Colonic mucosa (tissue), 4 donors: Measurements from ENCODE around the gene TNK1. TPM values are rescaled to one million over a fixed set of nuclear protein-coding genes. Genes with fewer than 3 reads are reported as not detected.

Experiments used
- DNase-seq: peaks from one replicate; pipeline ENCODE4 v3.0.0-alpha.2; 2020
- H3K27ac ChIP-seq: fragments of 200-600 bp; one replicate; pipeline ENCODE4 v1.8.0; 2021
- H3K27me3 ChIP-seq: fragments of 200-600 bp; one replicate; pipeline ENCODE4 v1.8.0; 2021
- H3K36me3 ChIP-seq: fragments of 200-600 bp; one replicate; pipeline ENCODE4 v1.8.0; 2021
- H3K4me1 ChIP-seq: fragments of 200-600 bp; one replicate; pipeline ENCODE4 v1.8.0; 2021; ENCODE audit warnings: mild to moderate bottlenecking
- H3K4me3 ChIP-seq: fragments of 200-600 bp; one replicate; pipeline ENCODE4 v1.8.0; 2021
- H3K9ac ChIP-seq, 2 donors: one replicate each; pipeline ENCODE4 v1.7.0; 2013; ENCODE audit warnings: control low read depth in 2 of 2, low read depth in 2 of 2, low read length in 2 of 2
- H3K9me3 ChIP-seq: fragments of 200-600 bp; one replicate; pipeline ENCODE4 v1.8.0; 2021
- intact Hi-C: fragments of 100-400 bp; cut with DNase I; formaldehyde crosslinking; loops from one replicate; pipeline ENCODE4 v1.14.1; 2022
- total RNA-seq, 2 donors: library from RNA; stranded (reverse); fragmentation: NEBNext Ultra II Directional in 1 of 2; extraction: Animal tissue kit (Norgen Biotek cat#: 25700) in 1 of 2; gene quantifications; one replicate each; pipeline ENCODE4 v1.2.1, GENCODE V29; 2021
- TF ChIP-seq, protein P1 (sequence below): fragments of 200-600 bp; IDR thresholded peaks from one replicate; pipeline ENCODE4 v1.8.0; 2022; ENCODE audit warnings: antibody characterized with exemption, mild to moderate bottlenecking
- donor health status: healthy.
- donor health status: DM: no; HTN: no; CAD: no.
- donor health status: DM: no; HTN: no; CAD: no.

The TNK1 gene
- total RNA-seq, 2 donors from 2014 or later = 18.0 to 22.6 TPM

DNA sequence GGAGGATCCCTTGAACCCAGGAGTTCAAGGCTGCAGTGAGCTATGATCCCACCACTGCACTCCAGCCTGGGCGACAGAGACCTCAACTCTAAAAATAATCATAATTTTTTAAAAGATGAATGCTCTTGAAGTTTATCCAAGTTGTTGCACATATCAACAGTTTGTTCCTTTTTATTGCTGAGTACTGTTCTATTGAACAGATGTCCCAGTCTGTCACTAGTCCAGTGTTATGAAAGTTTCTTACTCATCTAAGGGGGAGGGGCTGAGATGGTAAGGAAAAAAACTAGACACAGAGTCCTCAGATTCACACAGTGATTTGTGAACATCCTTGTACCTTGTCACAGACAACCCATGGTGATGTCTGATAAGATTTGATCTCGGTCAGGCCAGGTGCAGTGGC, 40.7 kb upstream of the TNK1 start:
- no peak overlapping the region for H3K4me3 ChIP-seq
- no peaks in the 10 kb centered on the region for H3K4me1 ChIP-seq
- H3K27me3 ChIP-seq = no peaks in the 10 kb centered on the region
- no peaks in the 10 kb centered on the region for H3K9me3 ChIP-seq
- no peaks in the 10 kb centered on the region for H3K36me3 ChIP-seq
- intact Hi-C loops = no loop called here
- TF ChIP-seq, protein P1, sequence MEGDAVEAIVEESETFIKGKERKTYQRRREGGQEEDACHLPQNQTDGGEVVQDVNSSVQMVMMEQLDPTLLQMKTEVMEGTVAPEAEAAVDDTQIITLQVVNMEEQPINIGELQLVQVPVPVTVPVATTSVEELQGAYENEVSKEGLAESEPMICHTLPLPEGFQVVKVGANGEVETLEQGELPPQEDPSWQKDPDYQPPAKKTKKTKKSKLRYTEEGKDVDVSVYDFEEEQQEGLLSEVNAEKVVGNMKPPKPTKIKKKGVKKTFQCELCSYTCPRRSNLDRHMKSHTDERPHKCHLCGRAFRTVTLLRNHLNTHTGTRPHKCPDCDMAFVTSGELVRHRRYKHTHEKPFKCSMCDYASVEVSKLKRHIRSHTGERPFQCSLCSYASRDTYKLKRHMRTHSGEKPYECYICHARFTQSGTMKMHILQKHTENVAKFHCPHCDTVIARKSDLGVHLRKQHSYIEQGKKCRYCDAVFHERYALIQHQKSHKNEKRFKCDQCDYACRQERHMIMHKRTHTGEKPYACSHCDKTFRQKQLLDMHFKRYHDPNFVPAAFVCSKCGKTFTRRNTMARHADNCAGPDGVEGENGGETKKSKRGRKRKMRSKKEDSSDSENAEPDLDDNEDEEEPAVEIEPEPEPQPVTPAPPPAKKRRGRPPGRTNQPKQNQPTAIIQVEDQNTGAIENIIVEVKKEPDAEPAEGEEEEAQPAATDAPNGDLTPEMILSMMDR = no peak
- DNase-seq = no peak
- no peak overlapping the region for H3K9ac ChIP-seq
- H3K27ac ChIP-seq = no peak overlapping the region

DNA sequence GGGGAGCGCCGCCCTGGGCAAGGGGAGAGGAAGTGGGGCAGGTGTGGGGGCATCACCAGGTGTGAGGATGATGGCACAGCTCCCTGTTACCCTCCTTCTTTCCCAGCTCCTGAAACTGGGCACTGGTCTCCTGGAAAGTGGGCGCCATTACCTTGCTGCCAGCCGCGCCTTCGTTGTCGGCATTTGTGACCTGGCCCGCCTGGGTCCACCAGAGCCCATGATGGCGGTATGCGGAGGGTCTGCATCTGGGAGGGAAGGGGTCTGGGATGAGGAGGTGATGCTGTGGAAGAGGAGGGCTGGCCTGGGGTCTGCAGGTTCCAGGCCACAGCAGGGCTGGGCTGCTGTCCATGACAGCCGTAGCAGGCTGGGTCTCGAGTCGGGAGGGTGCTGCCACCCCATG, 39.0 kb upstream of the TNK1 start:
- intact Hi-C loops = no loop called here
- H3K27ac ChIP-seq = no peak overlapping the region
- no peak overlapping the region for H3K4me3 ChIP-seq
- H3K36me3 ChIP-seq = no peaks in the 10 kb centered on the region
- DNase-seq = no peak
- H3K9ac ChIP-seq = no peak overlapping the region
- H3K27me3 ChIP-seq = no peaks in the 10 kb centered on the region
- H3K4me1 ChIP-seq = no peaks in the 10 kb centered on the region
- TF ChIP-seq, protein P1 = no peak
- H3K9me3 ChIP-seq = no peaks in the 10 kb centered on the region

DNA sequence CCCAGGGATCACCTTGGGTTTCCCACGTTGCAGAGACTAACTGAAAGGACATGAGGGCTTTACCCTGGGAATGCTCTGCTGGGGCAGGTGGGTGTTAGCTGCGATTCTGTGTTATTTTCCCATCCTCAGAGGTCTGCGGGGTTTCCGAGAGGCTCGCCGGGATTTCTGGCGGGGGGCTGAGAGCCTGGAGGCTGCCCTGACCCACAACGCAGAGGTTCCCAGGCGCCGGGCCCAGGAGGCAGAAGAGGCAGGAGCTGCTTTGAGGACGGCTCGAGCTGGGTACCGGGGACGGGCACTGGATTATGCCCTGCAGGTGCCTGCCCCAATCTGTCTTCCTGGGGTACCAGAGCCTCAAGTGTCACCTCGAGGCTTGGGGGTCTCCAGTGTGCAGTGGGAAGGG, 37.6 kb upstream of the TNK1 start:
- Histone ChIP-seq H3K9ac (no peak overlapping the region), H3K27ac (no peak overlapping the region), H3K4me3 (no peak overlapping the region), H3K36me3 (no peaks in the 10 kb centered on the region), H3K9me3 (no peaks in the 10 kb centered on the region), H3K4me1 (no peaks in the 10 kb centered on the region), H3K27me3 (no peaks in the 10 kb centered on the region)
- no peak for DNase-seq
- intact Hi-C loops = no loop called here
- TF ChIP-seq, protein P1 = no peak

DNA sequence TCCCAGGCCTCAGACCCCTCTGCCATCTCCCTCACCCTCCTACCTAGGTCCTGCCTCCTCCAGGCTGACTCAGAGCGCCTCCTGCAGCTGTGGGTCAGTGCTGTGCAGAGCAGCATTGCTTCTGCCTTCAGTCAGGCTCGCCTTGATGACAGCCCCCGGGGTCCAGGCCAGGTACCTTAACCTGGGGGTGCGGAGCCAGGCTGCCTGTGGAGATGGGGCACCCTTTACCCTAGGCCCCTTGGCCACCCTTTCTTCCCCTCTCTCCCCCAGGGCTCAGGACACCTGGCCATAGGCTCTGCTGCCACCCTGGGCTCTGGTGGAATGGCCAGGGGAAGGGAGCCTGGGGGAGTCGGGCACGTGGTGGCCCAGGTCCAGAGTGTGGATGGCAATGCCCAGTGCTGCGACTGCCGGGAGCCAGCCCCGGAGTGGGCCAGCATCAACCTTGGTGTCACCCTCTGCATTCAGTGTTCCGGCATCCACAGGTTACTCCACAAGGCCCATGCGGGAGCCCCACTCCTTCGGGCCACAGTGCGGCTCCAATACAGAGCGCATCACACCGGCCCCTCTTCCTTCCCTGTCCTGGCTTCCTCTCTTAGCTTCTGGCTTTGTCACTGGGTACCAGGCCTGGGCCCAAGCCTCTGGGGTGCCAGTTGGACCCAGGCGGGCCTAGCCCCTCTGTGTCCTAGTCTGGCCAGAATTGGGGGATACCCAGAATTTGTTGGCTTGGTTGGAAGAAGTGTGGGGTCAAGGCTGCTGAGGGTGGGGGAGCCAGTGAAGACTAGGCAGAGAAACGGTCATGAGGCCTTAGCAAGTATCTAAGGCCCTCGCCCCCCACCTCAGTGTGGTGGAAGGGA, 33.9 kb upstream of the TNK1 start:
- no peak overlapping the region for H3K27ac ChIP-seq
- TF ChIP-seq, protein P1 = no peak
- DNase-seq = no peak
- peaks cover 3% of the 10 kb centered on the region for H3K4me1 ChIP-seq
- H3K4me3 ChIP-seq = no peak overlapping the region
- no peak overlapping the region for H3K9ac ChIP-seq
- no peaks in the 10 kb centered on the region for H3K36me3 ChIP-seq
- H3K9me3 ChIP-seq = no peaks in the 10 kb centered on the region
- no peaks in the 10 kb centered on the region for H3K27me3 ChIP-seq
- intact Hi-C loops = loop anchor here (5.0 kb wide), 1 partner anchor 295 kb away; no protein-coding TSS in a partner anchor

DNA sequence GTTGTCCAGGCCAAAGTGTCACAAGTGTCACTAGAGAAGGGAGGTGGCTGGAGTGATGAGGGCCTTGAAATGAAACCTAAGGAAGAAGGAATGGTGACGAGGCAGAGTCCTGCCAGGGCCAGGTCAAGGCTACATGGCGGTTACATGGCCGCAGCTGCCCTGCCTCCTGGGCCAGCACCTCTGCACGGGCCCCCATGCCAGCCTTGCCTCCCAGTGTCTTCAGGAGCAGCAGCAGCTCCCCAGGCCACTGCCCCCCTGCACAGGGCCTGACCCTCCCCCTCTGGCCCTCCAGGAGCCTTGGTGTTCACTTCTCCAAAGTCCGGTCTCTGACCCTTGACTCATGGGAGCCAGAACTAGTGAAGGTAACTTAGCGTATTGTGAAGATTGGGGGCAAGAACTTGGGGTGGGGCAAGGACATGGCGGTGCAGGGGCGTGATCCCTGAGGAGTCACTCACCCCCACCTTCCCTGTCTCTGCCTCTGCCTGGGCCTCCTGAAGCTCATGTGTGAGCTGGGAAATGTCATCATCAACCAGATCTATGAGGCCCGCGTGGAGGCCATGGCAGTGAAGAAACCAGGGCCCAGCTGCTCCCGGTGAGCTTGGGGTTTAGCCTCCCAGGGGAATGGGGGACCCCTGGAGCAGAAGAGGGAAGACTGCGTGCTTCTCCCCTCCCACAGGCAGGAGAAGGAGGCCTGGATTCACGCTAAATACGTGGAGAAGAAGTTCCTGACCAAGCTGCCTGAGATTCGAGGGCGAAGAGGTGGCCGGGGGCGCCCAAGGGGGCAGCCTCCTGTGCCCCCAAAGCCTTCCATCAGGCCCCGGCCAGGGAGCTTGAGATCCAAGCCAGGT, 33.0 kb upstream of the TNK1 start:
- DNase-seq = no peak
- Histone ChIP-seq H3K36me3 (no peaks in the 10 kb centered on the region), H3K9me3 (no peaks in the 10 kb centered on the region), H3K27me3 (no peaks in the 10 kb centered on the region), H3K9ac (peak overlapping the region in 1 of 2 donors; percentile 20), H3K4me3 (no peak overlapping the region), H3K27ac (no peak overlapping the region), H3K4me1 (peaks cover 7% of the 10 kb centered on the region)
- intact Hi-C loops = loop anchor here (5.0 kb wide), 1 partner anchor 296 kb away; no protein-coding TSS in a partner anchor
- TF ChIP-seq, protein P1 = no peak
